GM19438 (cell line): ENCODE results near the gene GPR160.

Experiments used
- ATAC-seq: cut with Tn5 transposase; IDR thresholded peaks from one replicate; pipeline ENCODE4 v1.9.1; 2021; ENCODE audit warnings: low read depth; ENCODE audit not compliant: unreplicated experiment

Gene GPR160

GRCh38 chr3:170024581-170024980 is 13.2 kb upstream of the GPR160 start:
- ATAC-seq = no peak

DNA sequence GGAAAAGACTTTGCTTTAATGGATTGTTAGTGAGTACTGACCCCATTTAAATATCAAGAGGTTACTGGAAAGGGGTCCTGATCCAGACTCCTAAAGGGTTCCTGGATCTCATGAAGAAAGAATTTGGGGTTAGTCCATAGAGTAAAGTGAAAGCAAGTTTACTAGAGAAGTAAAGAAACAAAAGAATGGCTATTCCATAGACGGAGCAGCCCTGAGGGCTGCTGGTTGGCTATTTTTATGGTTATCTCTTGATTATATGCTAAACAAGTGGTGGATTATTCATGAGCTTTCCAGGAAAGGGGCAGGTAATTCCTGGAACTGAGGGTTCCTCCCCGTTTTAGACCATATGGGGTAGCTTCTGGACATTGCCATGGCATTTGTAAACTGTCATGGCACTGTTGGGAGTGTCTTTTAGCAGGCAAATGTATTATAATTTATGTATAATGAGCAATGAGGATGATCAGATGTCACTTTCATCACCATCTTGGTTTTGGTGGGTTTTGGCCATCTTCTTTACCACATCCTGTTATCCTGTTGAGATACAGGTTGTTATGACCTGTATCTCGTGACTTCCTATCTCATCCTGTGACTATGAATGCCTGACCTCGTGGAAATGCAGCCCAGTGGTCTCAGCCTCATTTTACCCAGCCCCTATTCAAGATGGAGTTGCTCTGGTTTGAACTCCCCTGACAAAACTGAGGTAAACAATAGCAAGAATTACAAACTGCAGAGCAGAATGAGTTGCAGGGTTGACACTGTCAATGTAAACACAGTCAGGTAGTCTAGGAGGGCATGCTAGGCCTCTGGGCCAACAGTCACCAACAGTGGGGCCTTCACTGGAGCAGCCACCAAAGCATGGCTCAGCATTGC is 10.3 kb upstream of the GPR160 start:
- ATAC-seq = no peak

- ATAC-seq = no peak
Observed at GRCh38 chr3:170033489-170033888, 4.3 kb upstream of the GPR160 start.

DNA sequence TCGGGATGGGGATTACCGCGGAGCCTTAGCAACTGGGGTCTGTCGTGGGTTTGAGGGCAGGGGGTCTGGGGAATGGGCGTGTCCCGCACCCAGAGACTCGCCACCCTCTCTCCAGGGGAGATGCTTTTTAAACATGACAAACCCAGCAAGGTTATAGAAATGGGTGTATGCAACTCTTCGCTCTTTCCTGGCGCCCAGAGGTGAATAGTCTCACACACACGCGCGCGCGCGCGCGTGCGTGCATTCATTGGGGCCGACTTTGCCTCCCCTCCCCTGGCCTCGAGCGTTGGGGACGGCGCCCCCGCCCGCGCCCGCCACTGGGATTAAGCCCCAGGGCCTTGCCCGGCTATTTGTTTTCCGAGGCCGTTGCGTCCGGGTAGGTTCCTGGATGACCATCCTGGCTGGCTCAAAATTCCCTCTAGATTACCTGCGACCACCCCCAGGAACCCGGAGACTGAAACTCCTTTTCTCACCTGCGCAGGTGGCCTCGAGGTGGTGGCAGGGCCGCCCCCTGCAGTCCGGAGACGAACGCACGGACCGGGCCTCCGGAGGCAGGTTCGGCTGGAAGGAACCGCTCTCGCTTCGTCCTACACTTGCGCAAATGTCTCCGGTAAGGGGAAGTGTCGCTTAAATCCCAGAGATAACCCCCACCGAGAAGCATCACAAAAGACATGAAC is 777 bp downstream of the GPR160 start:
- peak; percentile 26 for ATAC-seq

DNA sequence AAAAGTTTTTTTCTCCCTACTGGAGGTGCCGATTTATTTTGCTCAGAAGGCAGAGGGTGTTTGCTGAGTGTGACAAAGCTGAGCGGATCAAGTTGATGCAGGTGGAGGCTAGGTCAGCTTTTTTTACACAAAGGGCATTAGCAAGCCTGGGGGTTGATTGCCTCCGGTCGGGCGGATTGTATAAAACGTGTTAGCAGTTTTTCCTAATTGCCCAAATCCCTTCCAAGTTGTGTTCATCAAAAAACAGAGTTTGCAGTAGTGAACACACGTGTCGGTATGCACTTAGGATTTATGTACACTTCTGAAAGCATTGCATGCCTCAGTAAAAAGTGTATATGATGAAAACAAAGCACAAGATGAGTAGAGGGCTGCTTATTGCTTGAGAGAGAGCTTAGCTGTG is 2.6 kb downstream of the GPR160 start:
- ATAC-seq = no peak

- ATAC-seq = no peak
Observed at GRCh38 chr3:170043506-170043905, 5.7 kb downstream of the GPR160 start.

- no peak for ATAC-seq
Observed at GRCh38 chr3:170044271-170044670, 6.5 kb downstream of the GPR160 start.

GRCh38 chr3:170044795-170045244 is 7.0 kb downstream of the GPR160 start:
- ATAC-seq = peak; percentile 72

- no peak for ATAC-seq
Observed at GRCh38 chr3:170046269-170047132, 8.7 kb downstream of the GPR160 start.

GRCh38 chr3:170047133-170047404 is 9.3 kb downstream of the GPR160 start:
- ATAC-seq = no peak

GRCh38 chr3:170049146-170050000 is 11.6 kb downstream of the GPR160 start:
- no peak for ATAC-seq

- ATAC-seq = no peak
Observed at GRCh38 chr3:170050753-170051152, 13.0 kb downstream of the GPR160 start.

- no peak for ATAC-seq
Observed at GRCh38 chr3:170052398-170052797, 14.6 kb downstream of the GPR160 start.

- no peak for ATAC-seq
Observed at GRCh38 chr3:170054204-170054603, 16.4 kb downstream of the GPR160 start.

DNA sequence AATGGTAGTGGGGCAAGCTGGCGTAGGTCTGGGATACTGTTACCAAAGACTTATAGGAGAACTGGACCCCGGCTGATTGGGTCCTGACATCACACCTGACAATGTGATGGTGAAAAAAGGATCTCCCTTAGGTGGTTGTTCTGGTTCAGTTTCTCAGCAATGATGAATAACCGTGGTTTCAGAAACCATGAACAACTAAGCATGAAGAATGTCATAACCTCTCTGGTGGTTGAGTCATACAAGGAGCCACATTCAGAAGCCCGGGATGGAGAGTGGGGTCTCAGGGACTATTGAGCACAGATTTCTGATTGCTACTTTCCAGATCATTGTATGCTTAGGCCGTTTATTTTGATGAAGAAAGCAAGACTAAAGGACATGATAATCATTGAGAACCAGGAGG is 17.4 kb downstream of the GPR160 start:
- ATAC-seq = peak; percentile 64

DNA sequence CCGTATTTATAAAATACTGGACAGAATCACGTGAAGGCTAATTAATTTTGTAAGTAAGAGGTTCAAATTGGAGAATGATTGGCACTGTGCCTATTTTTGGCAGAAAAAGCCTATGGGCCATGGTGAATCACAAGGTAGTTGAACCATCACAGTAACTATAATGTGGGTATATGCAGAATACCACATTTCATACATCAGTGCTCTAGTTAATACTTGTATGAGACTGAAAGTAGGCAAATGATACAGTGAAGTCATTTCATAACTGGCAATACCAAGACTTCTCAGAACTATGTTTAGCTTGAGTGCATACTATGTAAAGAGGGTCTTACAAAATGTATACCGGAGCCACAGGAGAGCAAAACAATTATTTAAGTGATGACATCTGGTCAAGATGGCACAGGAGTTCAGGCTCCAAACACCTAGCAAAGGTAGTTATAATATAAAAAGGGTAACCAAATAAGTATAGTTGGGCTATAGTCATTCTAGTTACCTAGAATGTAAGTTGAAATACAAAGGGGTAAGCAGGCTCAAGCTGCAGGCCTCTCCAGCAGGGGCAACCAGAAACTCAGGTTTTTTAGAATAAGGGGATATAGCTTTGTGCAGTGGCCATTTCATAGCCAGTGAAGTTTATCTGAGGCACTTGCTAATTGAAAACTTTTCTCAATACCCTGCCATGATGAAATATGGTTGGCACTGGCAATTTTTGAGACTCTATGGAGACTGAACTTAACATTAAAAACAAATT is 19.1 kb downstream of the GPR160 start:
- peak; percentile 64 for ATAC-seq

GRCh38 chr3:170057550-170057949 is 19.8 kb downstream of the GPR160 start:
- ATAC-seq = no peak

DNA sequence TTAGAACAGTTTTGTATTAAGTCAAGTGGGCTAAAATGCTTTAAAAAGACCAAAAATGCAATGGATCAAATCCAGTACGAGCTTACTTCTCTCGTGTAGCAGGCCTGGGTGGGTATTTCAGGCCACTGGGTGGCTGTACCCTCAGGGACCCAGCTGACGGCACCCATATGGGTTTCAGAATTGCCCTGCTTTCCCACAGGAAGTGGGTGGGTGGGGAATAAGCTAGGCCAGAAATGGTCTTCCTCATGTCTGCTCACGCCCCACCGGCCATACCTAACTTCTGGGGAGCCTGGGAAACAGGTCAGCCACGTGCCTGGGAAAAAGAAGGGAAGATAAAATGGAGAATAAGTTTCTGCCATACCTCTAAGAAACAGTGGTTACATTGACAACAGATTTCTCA is 20.3 kb downstream of the GPR160 start:
- no peak for ATAC-seq

DNA sequence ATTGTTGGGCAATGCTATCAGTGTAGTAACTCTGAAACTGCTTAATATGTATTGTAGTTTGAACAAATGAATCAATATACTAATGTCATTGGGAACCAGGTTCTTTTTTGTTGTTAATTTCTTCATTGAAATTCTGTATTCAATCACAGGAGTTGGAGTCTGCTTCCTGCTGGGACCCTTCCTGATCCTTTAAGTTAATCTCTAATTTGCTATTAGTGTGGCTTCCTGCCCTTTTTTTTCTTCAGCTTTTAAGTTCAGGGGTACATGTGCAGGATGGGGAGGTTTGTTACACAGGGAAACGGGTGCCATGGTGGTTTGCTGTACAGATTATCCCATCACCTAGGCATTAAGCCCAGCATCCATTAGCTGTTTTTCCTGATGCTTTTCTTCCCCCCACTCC is 21.7 kb downstream of the GPR160 start:
- ATAC-seq = no peak

DNA sequence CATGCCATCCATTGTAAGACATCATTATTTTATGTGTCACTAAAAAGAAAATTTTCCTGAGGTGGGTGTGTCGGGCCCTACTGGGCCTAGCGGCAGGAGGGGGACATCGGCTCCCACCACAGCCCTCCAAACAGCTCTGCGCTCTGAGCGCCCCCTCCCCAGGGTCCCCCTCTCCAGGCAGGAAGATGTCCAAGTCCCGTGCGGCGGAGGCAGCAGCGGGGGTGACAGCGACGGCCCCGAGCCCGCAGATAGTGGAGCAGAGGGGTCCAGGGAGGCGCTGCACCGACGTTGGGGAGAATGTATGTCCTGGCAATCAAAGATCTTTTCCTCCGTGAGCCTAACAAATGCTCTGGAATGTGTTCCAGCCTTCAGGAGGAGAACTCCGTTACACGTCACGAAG is 24.3 kb downstream of the GPR160 start:
- ATAC-seq = no peak
